BJ (cell line): Measurements from ENCODE around the gene CHGA. TPM values are rescaled to one million over a fixed set of nuclear protein-coding genes. Genes with fewer than 3 reads are reported as not detected.

Source experiments
- CTCF ChIA-PET: fragments of 350-600 bp; formaldehyde crosslinking; extraction: SDS; loops from one replicate; lab custom pipeline; 2021; ENCODE audit warnings: antibody characterized with exemption, inconsistent platforms; lab: Yijun Ruan, JAX
- POLR2A ChIA-PET: fragments of 300-600 bp; sonication (Branson Sonifier 250); formaldehyde crosslinking; extraction: SDS; loops from one replicate; lab custom pipeline; 2021; ENCODE audit warnings: antibody characterized with exemption; lab: Charles Lee
- DNase-seq: peaks from one replicate; pipeline ENCODE4 v3.0.0-alpha.2; 2011; ENCODE audit warnings: low read depth
- H3K27me3 ChIP-seq: 2 replicates; pipeline ENCODE4 v1.6.0; 2011; ENCODE audit warnings: low read length; ENCODE audit not compliant: control insufficient read depth, insufficient read depth
- H3K36me3 ChIP-seq: 2 replicates; pipeline ENCODE4 v1.5.1; 2011; ENCODE audit warnings: low read length; ENCODE audit not compliant: control insufficient read depth, insufficient read depth
- H3K4me3 ChIP-seq: 2 replicates; pipeline ENCODE4 v1.5.1; 2011; ENCODE audit warnings: low read depth, mild to moderate bottlenecking, control low read depth, low read length
- CTCF ChIP-seq: IDR thresholded peaks from 2 replicates; pipeline ENCODE4 v1.5.1; 2011; ENCODE audit warnings: low read depth, mild to moderate bottlenecking, control low read depth, inconsistent platforms, low read length, moderate library complexity; ENCODE audit not compliant: insufficient read depth
- polyA plus RNA-seq: library from polyadenylated mRNA; depleted of rRNA; stranded (reverse); fragments of >200 nt; gene quantifications from 2 replicates; pipeline ENCODE4 v1.2.3, GENCODE V29; 2011

Gene CHGA
- polyA plus RNA-seq, 1 experiment, result not detected

- Histone ChIP-seq H3K36me3 (no peaks in the 10 kb centered on the region), H3K4me3 (no peak overlapping the region), H3K27me3 (no peaks in the 10 kb centered on the region)
- DNase-seq, result no peak
- CTCF ChIA-PET, result interaction anchor here (0.8 kb wide), 1 partner anchor 163 kb away, joined by 3 read pairs; no protein-coding TSS in a partner anchor
- TF ChIP-seq CTCF, result no peak
- POLR2A ChIA-PET, result no interaction called here
These were observed 53.3 kb downstream of the CHGA start for GRCh38 chr14:92976268-92976667.

- Histone ChIP-seq H3K36me3 (no peaks in the 10 kb centered on the region), H3K27me3 (no peaks in the 10 kb centered on the region), H3K4me3 (no peak overlapping the region)
- DNase-seq, result no peak
- POLR2A ChIA-PET, result no interaction called here
- CTCF ChIA-PET, result interaction anchor here (1.0 to 1.1 kb wide), 3 partner anchors 129 to 161 kb away, joined by 3 read pairs; no protein-coding TSS in a partner anchor
- TF ChIP-seq CTCF, result no peak
These were observed 55.5 kb downstream of the CHGA start for GRCh38 chr14:92978229-92979021.

GRCh38 chr14:92980866-92981265, 57.9 kb downstream of the CHGA start:
- no peak overlapping the region for H3K4me3 ChIP-seq
- CTCF ChIA-PET, result no interaction called here
- DNase-seq, result no peak
- POLR2A ChIA-PET, result no interaction called here
- H3K36me3 ChIP-seq, result no peaks in the 10 kb centered on the region
- no peak for TF ChIP-seq CTCF
- H3K27me3 ChIP-seq, result no peaks in the 10 kb centered on the region

- CTCF ChIA-PET, result interaction anchor here (1.9 kb wide), 1 partner anchor 30 kb away, joined by 5 read pairs; no protein-coding TSS in a partner anchor
- POLR2A ChIA-PET, result no interaction called here
- no peak for TF ChIP-seq CTCF
These were observed 58.8 kb downstream of the CHGA start for GRCh38 chr14:92981726-92982125.

GRCh38 chr14:92982956-92983355, 60.0 kb downstream of the CHGA start:
- ChIA-PET POLR2A (no interaction called here), CTCF (interaction anchor here (1.4 to 1.9 kb wide), 3 partner anchors 9 to 130 kb away, joined by 4 to 5 read pairs (median 4); no protein-coding TSS in a partner anchor)
- Histone ChIP-seq H3K4me3 (no peak overlapping the region), H3K27me3 (no peaks in the 10 kb centered on the region), H3K36me3 (no peaks in the 10 kb centered on the region)
- DNase-seq, result no peak
- no peak for TF ChIP-seq CTCF

More at GRCh38 chr14:92981726-92982125, 58.8 kb downstream of the CHGA start:
- Histone ChIP-seq H3K27me3 (no peaks in the 10 kb centered on the region), H3K36me3 (no peaks in the 10 kb centered on the region), H3K4me3 (no peak overlapping the region)
- no peak for DNase-seq
